Psoas muscle (tissue), 8 donors: ENCODE measurements around the gene UTP11. TPM values are rescaled to one million over a fixed set of nuclear protein-coding genes. Genes with fewer than 3 reads are reported as not detected.

Experiments
- ATAC-seq, 4 donors: fragments of 200-7000 bp; cut with Tn5 transposase; one replicate each; pipeline ENCODE4 v1.9.1; 2020; ENCODE audit warnings: moderate library complexity in 3 of 4, mild to moderate bottlenecking in 2 of 4
- DNase-seq, 2 donors: peaks; one replicate each; pipeline ENCODE4 v3.0.0-alpha.2; 2020
- H3K27ac ChIP-seq: fragments of 200-600 bp; one replicate; pipeline ENCODE4 v1.8.0; 2022
- H3K27me3 ChIP-seq, 3 donors: fragments of 200-600 bp in 1 of 3; one replicate each; pipeline versions ENCODE4 v1.6.1 to v1.8.0; 2013 to 2022; ENCODE audit warnings: low read length in 2 of 3, mild to moderate bottlenecking in 2 of 3, moderate library complexity in 1 of 3; ENCODE audit not compliant: insufficient read depth in 3 of 3
- H3K36me3 ChIP-seq, 2 donors: fragments of 200-600 bp in 1 of 2; one replicate each; pipeline versions ENCODE4 v1.6.1 to v1.8.0; 2013 to 2022; ENCODE audit warnings: low read depth in 1 of 2, mild to moderate bottlenecking in 1 of 2, moderate library complexity in 1 of 2; ENCODE audit not compliant: insufficient read depth in 1 of 2
- H3K4me1 ChIP-seq: fragments of 200-600 bp; one replicate; pipeline ENCODE4 v1.8.0; 2022
- H3K4me3 ChIP-seq: fragments of 200-600 bp; one replicate; pipeline ENCODE4 v1.8.0; 2022; ENCODE audit warnings: mild to moderate bottlenecking
- H3K9me3 ChIP-seq: fragments of 200-600 bp; one replicate; pipeline ENCODE4 v1.8.0; 2022
- WGBS, 3 donors: extraction: QIAGEN DNeasy Blood & Tissue Kit; methylation state at CpG; one replicate each; pipeline versions ENCODE4 v1.1.6 to v1.1.7; 2013; 5-methylcytosine and 5-hydroxymethylcytosine counted together
- intact Hi-C, 2 donors: fragments of 100-400 bp; cut with DNase I; formaldehyde crosslinking; loops; one replicate each; pipeline versions ENCODE4 v1.11.0 to v1.14.2; 2022
- polyA plus RNA-seq, 3 donors: library from polyadenylated mRNA; stranded (reverse); fragments of 200-250 nt; gene quantifications; one replicate each; pipeline ENCODE4 v1.2.3, GENCODE V29; 2013
- total RNA-seq, 4 donors: library from RNA; stranded (reverse); fragmentation: NEBNext Ultra II Directional in 2 of 4; extraction: Animal tissue kit (Norgen Biotek cat#: 25700) in 2 of 4; gene quantifications; one replicate each; pipeline versions ENCODE4 v1.2.1 to v1.2.4, GENCODE V29; 2021 to 2023
- TF ChIP-seq, protein P1 (sequence below): fragments of 200-600 bp; IDR thresholded peaks from one replicate; pipeline ENCODE4 v1.8.0; 2022; ENCODE audit warnings: antibody characterized with exemption
- donor health status: healthy with polysubstance abuse.
- donor health status: DM: no; HTN: no; CAD: no; lungs with moderate emphysema.
- donor health status: Bipolar disorder and iron deficiency.
- donor health status: healthy.
- donor health status: DM: yes; HTN: yes; CAD: no.
- donor health status: DM: no; HTN: no; CAD: no.
- donor health status: DM: no; HTN: no; CAD: no.
- donor health status: DM: yes; HTN: yes; CAD: no.

Gene UTP11
- total and polyA plus RNA-seq, 7 donors: 65.2 to 253 (median 155) TPM

- DNase-seq: no peak
- Histone ChIP-seq H3K9me3 (no peaks in the 10 kb centered on the region), H3K36me3 (no peaks in the 10 kb centered on the region), H3K27me3 (peaks cover 0 to 47% (median 26%) of the 10 kb centered on the region in 3 donors), H3K4me3 (no peak overlapping the region), H3K27ac (no peak overlapping the region), H3K4me1 (peaks cover 13% of the 10 kb centered on the region)
- ATAC-seq: no peak
- WGBS, 3 donors: 91 to 92% (median 91%) methylated on average over 21 of the region's 21 CpGs
- TF ChIP-seq, protein P1, sequence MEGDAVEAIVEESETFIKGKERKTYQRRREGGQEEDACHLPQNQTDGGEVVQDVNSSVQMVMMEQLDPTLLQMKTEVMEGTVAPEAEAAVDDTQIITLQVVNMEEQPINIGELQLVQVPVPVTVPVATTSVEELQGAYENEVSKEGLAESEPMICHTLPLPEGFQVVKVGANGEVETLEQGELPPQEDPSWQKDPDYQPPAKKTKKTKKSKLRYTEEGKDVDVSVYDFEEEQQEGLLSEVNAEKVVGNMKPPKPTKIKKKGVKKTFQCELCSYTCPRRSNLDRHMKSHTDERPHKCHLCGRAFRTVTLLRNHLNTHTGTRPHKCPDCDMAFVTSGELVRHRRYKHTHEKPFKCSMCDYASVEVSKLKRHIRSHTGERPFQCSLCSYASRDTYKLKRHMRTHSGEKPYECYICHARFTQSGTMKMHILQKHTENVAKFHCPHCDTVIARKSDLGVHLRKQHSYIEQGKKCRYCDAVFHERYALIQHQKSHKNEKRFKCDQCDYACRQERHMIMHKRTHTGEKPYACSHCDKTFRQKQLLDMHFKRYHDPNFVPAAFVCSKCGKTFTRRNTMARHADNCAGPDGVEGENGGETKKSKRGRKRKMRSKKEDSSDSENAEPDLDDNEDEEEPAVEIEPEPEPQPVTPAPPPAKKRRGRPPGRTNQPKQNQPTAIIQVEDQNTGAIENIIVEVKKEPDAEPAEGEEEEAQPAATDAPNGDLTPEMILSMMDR: no peak
- intact Hi-C loops: loop anchor here (5.0 to 10.0 kb wide), 3 partner anchors 545 to 793 kb away; no protein-coding TSS in a partner anchor
Observed at GRCh38 chr1:38041936-38042834, 29.7 kb downstream of the UTP11 start.

- 89 to 93% (median 90%) methylated on average over 12 of the region's 12 CpGs for WGBS, 3 donors
- H3K4me3 ChIP-seq: no peak overlapping the region
- TF ChIP-seq, protein P1: no peak
- no peaks in the 10 kb centered on the region for H3K36me3 ChIP-seq
- H3K27ac ChIP-seq: no peak overlapping the region
- DNase-seq (no peak), ATAC-seq (no peak)
- H3K4me1 ChIP-seq: peaks cover 17% of the 10 kb centered on the region
- H3K9me3 ChIP-seq: no peaks in the 10 kb centered on the region
- peaks cover 0 to 47% (median 26%) of the 10 kb centered on the region in 3 donors for H3K27me3 ChIP-seq
- intact Hi-C loops: loop anchor here (5.0 to 10.0 kb wide), 3 partner anchors 544 to 792 kb away; no protein-coding TSS in a partner anchor
Observed at GRCh38 chr1:38043036-38043747, 30.7 kb downstream of the UTP11 start.

GRCh38 chr1:38044221-38045215, 32.0 kb downstream of the UTP11 start:
- peak overlapping the region; percentile 13 for H3K4me3 ChIP-seq
- H3K9me3 ChIP-seq: no peaks in the 10 kb centered on the region
- DNase-seq: no peak
- TF ChIP-seq, protein P1: no peak
- no peaks in the 10 kb centered on the region for H3K36me3 ChIP-seq
- 4 to 6% (median 4%) methylated on average over 64 to 70 of the region's 70 CpGs for WGBS, 3 donors
- peaks cover 0 to 53% (median 26%) of the 10 kb centered on the region in 3 donors for H3K27me3 ChIP-seq
- H3K27ac ChIP-seq: no peak overlapping the region
- peaks cover 17% of the 10 kb centered on the region for H3K4me1 ChIP-seq
- no peak for ATAC-seq
- intact Hi-C loops: loop anchor here (5.0 to 10.0 kb wide), 4 partner anchors 93 to 790 kb away; no protein-coding TSS in a partner anchor
